ENCODE results near the gene BCL11B.

DNA sequence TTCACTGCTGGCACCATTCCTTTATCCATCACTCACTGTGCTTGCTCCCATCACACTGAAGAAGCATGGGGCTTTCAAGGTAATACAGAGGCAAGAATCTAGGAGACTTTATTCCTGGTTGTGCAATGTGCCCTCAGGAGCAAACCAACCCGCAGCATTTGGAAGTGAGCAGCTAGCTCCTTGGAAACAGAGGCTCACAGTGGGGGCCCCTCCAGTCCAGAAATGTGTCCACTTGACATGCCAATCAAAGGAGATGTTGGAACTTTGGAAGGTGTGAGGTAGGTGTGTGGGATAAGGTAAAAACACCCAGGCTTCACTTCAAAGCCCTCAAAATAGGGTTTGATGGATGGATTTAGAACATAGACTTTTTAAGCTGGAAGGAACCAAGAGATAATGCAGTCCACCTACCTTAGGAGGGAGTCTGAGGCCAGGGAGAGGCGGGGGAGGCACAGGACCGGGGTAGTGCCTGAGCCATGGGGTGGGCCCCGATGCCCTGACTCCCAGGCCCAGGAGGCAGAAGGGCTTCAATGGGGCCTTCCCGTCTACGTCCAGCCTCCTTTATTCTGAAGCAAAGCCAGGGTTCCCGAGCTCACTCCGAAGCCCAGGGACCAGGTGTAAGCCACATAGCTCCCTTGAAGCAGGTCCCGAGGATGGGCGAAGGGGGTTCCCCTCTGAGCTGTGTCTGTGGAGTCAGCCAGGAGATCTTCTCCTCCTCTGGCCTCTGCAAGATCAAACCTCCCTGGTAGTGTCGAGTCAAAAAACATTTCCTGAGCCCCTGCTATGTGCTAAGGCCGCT, 17.6 kb upstream of the BCL11B start:
- TF ChIP-seq, protein P1, sequence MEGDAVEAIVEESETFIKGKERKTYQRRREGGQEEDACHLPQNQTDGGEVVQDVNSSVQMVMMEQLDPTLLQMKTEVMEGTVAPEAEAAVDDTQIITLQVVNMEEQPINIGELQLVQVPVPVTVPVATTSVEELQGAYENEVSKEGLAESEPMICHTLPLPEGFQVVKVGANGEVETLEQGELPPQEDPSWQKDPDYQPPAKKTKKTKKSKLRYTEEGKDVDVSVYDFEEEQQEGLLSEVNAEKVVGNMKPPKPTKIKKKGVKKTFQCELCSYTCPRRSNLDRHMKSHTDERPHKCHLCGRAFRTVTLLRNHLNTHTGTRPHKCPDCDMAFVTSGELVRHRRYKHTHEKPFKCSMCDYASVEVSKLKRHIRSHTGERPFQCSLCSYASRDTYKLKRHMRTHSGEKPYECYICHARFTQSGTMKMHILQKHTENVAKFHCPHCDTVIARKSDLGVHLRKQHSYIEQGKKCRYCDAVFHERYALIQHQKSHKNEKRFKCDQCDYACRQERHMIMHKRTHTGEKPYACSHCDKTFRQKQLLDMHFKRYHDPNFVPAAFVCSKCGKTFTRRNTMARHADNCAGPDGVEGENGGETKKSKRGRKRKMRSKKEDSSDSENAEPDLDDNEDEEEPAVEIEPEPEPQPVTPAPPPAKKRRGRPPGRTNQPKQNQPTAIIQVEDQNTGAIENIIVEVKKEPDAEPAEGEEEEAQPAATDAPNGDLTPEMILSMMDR (IDR thresholded peaks at IDR 0.05): no peak
- TF ChIP-seq POLR2A (IDR thresholded peaks at IDR 0.05): no peak

Measured in Peyer's patch (tissue), 4 donors.